Stimulated activated CD8-positive, alpha-beta memory T cell treated with anti-CD3 and anti-CD28 coated beads, Interleukin-2, amount 100 ng/mL, for 1 hour (primary cell): ENCODE data around the gene UACA.
"Not testable (repeated sequence)": the region's sequence is repeated elsewhere in the genome, so short reads cannot be mapped to it uniquely, and the experiment has no call there.

ENCODE experiments used
- DNase-seq, 2 donors: peaks; one replicate each; pipeline ENCODE4 v3.0.0-alpha.2; 2020; ENCODE audit warnings: low read depth in 2 of 2

Gene UACA

GRCh38 chr15:70628549-70628896 is 134.8 kb downstream of the UACA start:
- no peak for DNase-seq

GRCh38 chr15:70627734-70628548 is 135.4 kb downstream of the UACA start:
- DNase-seq: no peak

GRCh38 chr15:70627322-70627721 is 136.0 kb downstream of the UACA start:
- DNase-seq: no peak

GRCh38 chr15:70625438-70625837 is 137.9 kb downstream of the UACA start:
- DNase-seq: no peak

- DNase-seq: no peak
Measured at GRCh38 chr15:70625011-70625410, 138.3 kb downstream of the UACA start.

- DNase-seq: no peak
Measured at GRCh38 chr15:70618929-70619328, 144.4 kb downstream of the UACA start.

- no peak for DNase-seq
Measured at GRCh38 chr15:70617911-70618287, 145.5 kb downstream of the UACA start.

- no peak for DNase-seq
Measured at GRCh38 chr15:70617076-70617910, 146.1 kb downstream of the UACA start.

- DNase-seq: not testable (repeated sequence)
Measured at GRCh38 chr15:70616311-70616756, 147.0 kb downstream of the UACA start.

- DNase-seq: no peak
Measured at GRCh38 chr15:70615435-70616310, 147.7 kb downstream of the UACA start.

- DNase-seq: no peak
Measured at GRCh38 chr15:70614221-70614620, 149.1 kb downstream of the UACA start.

GRCh38 chr15:70613271-70613670 is 150.1 kb downstream of the UACA start:
- no peak for DNase-seq

GRCh38 chr15:70611286-70611685 is 152.1 kb downstream of the UACA start:
- no peak for DNase-seq

GRCh38 chr15:70610541-70610940 is 152.8 kb downstream of the UACA start:
- no peak for DNase-seq

- no peak for DNase-seq
Measured at GRCh38 chr15:70609889-70610288, 153.5 kb downstream of the UACA start.

GRCh38 chr15:70608144-70608543 is 155.2 kb downstream of the UACA start:
- DNase-seq: no peak

- no peak for DNase-seq
Measured at GRCh38 chr15:70605606-70606410, 157.6 kb downstream of the UACA start.

GRCh38 chr15:70604666-70605315 is 158.6 kb downstream of the UACA start:
- no peak for DNase-seq
